Tibial artery (tissue), 4 donors: ENCODE data around the gene LINC01488.

Experiments
- DNase-seq, 2 donors: peaks; one replicate each; pipeline ENCODE4 v3.0.0-alpha.2; 2019
- H3K27ac ChIP-seq, 2 donors: fragments of 200-600 bp; sonication (generic) in 1 of 2; 1 replicate in 1 of 2; 2 replicates in 1 of 2; pipeline ENCODE4 v1.5.1; 2018 to 2019; ENCODE audit warnings: mild to moderate bottlenecking in 1 of 2
- H3K27me3 ChIP-seq, 2 donors: fragments of 200-600 bp; sonication (generic) in 1 of 2; one replicate each; pipeline versions ENCODE4 v1.5.1 to v1.6.0; 2016 to 2019
- H3K36me3 ChIP-seq, 3 donors: fragments of 200-600 bp; sonication (generic) in 2 of 3; one replicate each; pipeline ENCODE4 v1.5.1; 2016 to 2019; ENCODE audit warnings: mild to moderate bottlenecking in 2 of 3
- H3K4me1 ChIP-seq, 4 donors: fragments of 200-600 bp; sonication (generic) in 2 of 4; 1 replicate in 3 of 4; 2 replicates in 1 of 4; pipeline ENCODE4 v1.5.1; 2016 to 2019
- H3K4me3 ChIP-seq, 2 donors: fragments of 200-600 bp; sonication (generic) in 1 of 2; 1 replicate in 1 of 2; 2 replicates in 1 of 2; pipeline ENCODE4 v1.5.1; 2018 to 2019; ENCODE audit warnings: mild to moderate bottlenecking in 2 of 2
- H3K9me3 ChIP-seq, 3 donors: fragments of 200-600 bp; sonication (generic) in 1 of 3; one replicate each; pipeline ENCODE4 v1.5.1; 2016 to 2019
- CTCF ChIP-seq, 2 experiments: fragments of 200-600 bp in 1 of 2; fragments of 450-650 bp in 1 of 2; IDR thresholded peaks; one replicate each; pipeline ENCODE4 v1.5.1; 2017 to 2019; ENCODE audit warnings: antibody characterized with exemption in 2 of 2, mild to moderate bottlenecking in 1 of 2, moderate library complexity in 1 of 2
- intact Hi-C: fragments of 100-400 bp; cut with DNase I; formaldehyde crosslinking; loops from one replicate; pipeline ENCODE4 v1.15.0; 2023; ENCODE audit warnings: low total_unique reads

The LINC01488 gene

GRCh38 chr11:69516526-69516925, 35.1 kb downstream of the LINC01488 start:
- Histone ChIP-seq H3K27ac (no peak overlapping the region), H3K4me1 (no peaks in the 10 kb centered on the region), H3K9me3 (peaks cover 0 to 6% (median 0%) of the 10 kb centered on the region in 3 donors), H3K4me3 (no peak overlapping the region), H3K27me3 (no peaks in the 10 kb centered on the region), H3K36me3 (no peaks in the 10 kb centered on the region)
- intact Hi-C loops, result no loop called here
- DNase-seq, result no peak
- TF ChIP-seq CTCF (IDR thresholded peaks at IDR 0.05), result no peak

- no peaks in the 10 kb centered on the region for H3K27me3 ChIP-seq
- H3K4me1 ChIP-seq, result no peaks in the 10 kb centered on the region
- H3K9me3 ChIP-seq, result peaks cover 0 to 6% (median 0%) of the 10 kb centered on the region in 3 donors
- intact Hi-C loops, result no loop called here
- no peak for DNase-seq
- no peaks in the 10 kb centered on the region for H3K36me3 ChIP-seq
- TF ChIP-seq CTCF (IDR thresholded peaks at IDR 0.05), result no peak
- no peak overlapping the region for H3K4me3 ChIP-seq
- no peak overlapping the region for H3K27ac ChIP-seq
Measured at GRCh38 chr11:69518081-69518950, 36.9 kb downstream of the LINC01488 start.

GRCh38 chr11:69520186-69520916, 38.9 kb downstream of the LINC01488 start:
- no peaks in the 10 kb centered on the region for H3K36me3 ChIP-seq
- no peak overlapping the region for H3K27ac ChIP-seq
- H3K27me3 ChIP-seq, result peaks cover 0 to 3% of the 10 kb centered on the region in 2 donors
- no peak for TF ChIP-seq CTCF (IDR thresholded peaks at IDR 0.05)
- intact Hi-C loops, result no loop called here
- H3K9me3 ChIP-seq, result peaks cover 0 to 6% (median 0%) of the 10 kb centered on the region in 3 donors
- no peak for DNase-seq
- no peak overlapping the region for H3K4me3 ChIP-seq
- H3K4me1 ChIP-seq, result no peaks in the 10 kb centered on the region

GRCh38 chr11:69521457-69521856, 40.0 kb downstream of the LINC01488 start:
- TF ChIP-seq CTCF (IDR thresholded peaks at IDR 0.05), result no peak
- no peaks in the 10 kb centered on the region for H3K36me3 ChIP-seq
- H3K4me3 ChIP-seq, result no peak overlapping the region
- peaks cover 0 to 6% (median 0%) of the 10 kb centered on the region in 3 donors for H3K9me3 ChIP-seq
- intact Hi-C loops, result no loop called here
- DNase-seq, result no peak
- peaks cover 0 to 3% of the 10 kb centered on the region in 2 donors for H3K27me3 ChIP-seq
- no peak overlapping the region for H3K27ac ChIP-seq
- H3K4me1 ChIP-seq, result no peaks in the 10 kb centered on the region

GRCh38 chr11:69523453-69523852, 42.0 kb downstream of the LINC01488 start:
- no peak overlapping the region for H3K27ac ChIP-seq
- no peak overlapping the region for H3K4me3 ChIP-seq
- H3K36me3 ChIP-seq, result no peaks in the 10 kb centered on the region
- TF ChIP-seq CTCF (IDR thresholded peaks at IDR 0.05), result no peak
- no peak for DNase-seq
- peaks cover 0 to 3% of the 10 kb centered on the region in 2 donors for H3K27me3 ChIP-seq
- intact Hi-C loops, result no loop called here
- no peaks in the 10 kb centered on the region for H3K4me1 ChIP-seq
- H3K9me3 ChIP-seq, result peaks cover 0 to 2% (median 0%) of the 10 kb centered on the region in 3 donors
